ENCODE measurements around the gene KRTAP10-5. TPM values are rescaled to one million over a fixed set of nuclear protein-coding genes. Genes with fewer than 3 reads are reported as not detected.
"Not testable (repeated sequence)": the region's sequence is repeated elsewhere in the genome, so short reads cannot be mapped to it uniquely, and the experiment has no call there.

The KRTAP10-5 gene
- total RNA-seq, 1 donor from 2014 or later: not detected

- no peaks in the 10 kb centered on the region for H3K36me3 Mint-ChIP-seq (ENCODE audit: low read depth)
- DNase-seq (ENCODE audit: low read depth, low spot score): no peak
- no peak within 1 kb of the TSS for H3K27ac Mint-ChIP-seq (ENCODE audit: unreplicated experiment)
- no peaks in the 10 kb centered on the region for H3K4me1 Mint-ChIP-seq
- H3K4me3 Mint-ChIP-seq: no peak within 1 kb of the TSS
- H3K27me3 Mint-ChIP-seq (ENCODE audit: low read depth): peaks cover 10% of the 10 kb centered on the region
- H3K9me3 Mint-ChIP-seq: peaks cover 4% of the 10 kb centered on the region
- TF ChIP-seq CTCF (conservative IDR thresholded peaks at IDR 0.05): no peak
Observed at GRCh38 chr21:44558695-44559094, 21.7 kb downstream of the KRTAP10-5 start, which contains the start of gene KRTAP10-3. KRTAP10-3 (minus strand) TSS chr21:44558795; CDS start chr21:44558715, 80 bp downstream.

GRCh38 chr21:44558329-44558675 lies 22.1 kb downstream of the KRTAP10-5 start:
- H3K36me3 Mint-ChIP-seq (ENCODE audit: low read depth); H3K27ac Mint-ChIP-seq (ENCODE audit: unreplicated experiment); DNase-seq (ENCODE audit: low read depth, low spot score); H3K4me3 Mint-ChIP-seq; H3K4me1 Mint-ChIP-seq; H3K27me3 Mint-ChIP-seq (ENCODE audit: low read depth); H3K9me3 Mint-ChIP-seq: not testable (repeated sequence)

GRCh38 chr21:44557491-44558328 lies 22.7 kb downstream of the KRTAP10-5 start:
- no peak for DNase-seq (ENCODE audit: low read depth, low spot score)
- no peak overlapping the region for H3K27ac Mint-ChIP-seq (ENCODE audit: unreplicated experiment)

GRCh38 chr21:44556879-44557278 lies 23.5 kb downstream of the KRTAP10-5 start:
- Mint-ChIP-seq H3K27me3 (ENCODE audit: low read depth) (peaks cover 5% of the 10 kb centered on the region), H3K9me3 (peaks cover 4% of the 10 kb centered on the region), H3K36me3 (ENCODE audit: low read depth) (no peaks in the 10 kb centered on the region), H3K4me3 (no peak overlapping the region), H3K4me1 (no peaks in the 10 kb centered on the region), H3K27ac (ENCODE audit: unreplicated experiment) (no peak overlapping the region)
- no peak for DNase-seq (ENCODE audit: low read depth, low spot score)
- TF ChIP-seq CTCF (conservative IDR thresholded peaks at IDR 0.05): no peak

More at GRCh38 chr21:44557491-44558328, 22.7 kb downstream of the KRTAP10-5 start:
- no peak for TF ChIP-seq CTCF (conservative IDR thresholded peaks at IDR 0.05)
- Mint-ChIP-seq H3K4me1 (no peaks in the 10 kb centered on the region), H3K4me3 (no peak overlapping the region), H3K9me3 (peaks cover 4% of the 10 kb centered on the region), H3K27me3 (ENCODE audit: low read depth) (peaks cover 8% of the 10 kb centered on the region), H3K36me3 (ENCODE audit: low read depth) (no peaks in the 10 kb centered on the region)

GRCh38 chr21:44555200-44555875 lies 25.1 kb downstream of the KRTAP10-5 start:
- Mint-ChIP-seq H3K27me3 (ENCODE audit: low read depth) (no peaks in the 10 kb centered on the region), H3K4me3 (no peak overlapping the region), H3K27ac (ENCODE audit: unreplicated experiment) (peak overlapping the region; percentile 57), H3K4me1 (peaks cover 4% of the 10 kb centered on the region), H3K9me3 (no peaks in the 10 kb centered on the region), H3K36me3 (ENCODE audit: low read depth) (no peaks in the 10 kb centered on the region)
- TF ChIP-seq CTCF (conservative IDR thresholded peaks at IDR 0.05): no peak
- DNase-seq (ENCODE audit: low read depth, low spot score): no peak

GRCh38 chr21:44552681-44553080 lies 27.7 kb downstream of the KRTAP10-5 start:
- Mint-ChIP-seq H3K4me1 (peaks cover 21% of the 10 kb centered on the region), H3K36me3 (ENCODE audit: low read depth) (peaks cover 2% of the 10 kb centered on the region), H3K27me3 (ENCODE audit: low read depth) (no peaks in the 10 kb centered on the region), H3K9me3 (no peaks in the 10 kb centered on the region), H3K4me3 (no peak overlapping the region), H3K27ac (ENCODE audit: unreplicated experiment) (no peak overlapping the region)
- no peak for DNase-seq (ENCODE audit: low read depth, low spot score)
- no peak for TF ChIP-seq CTCF (conservative IDR thresholded peaks at IDR 0.05)

Measured in neural crest cell (in vitro differentiated cells).